Measurements from ENCODE around the gene SFXN5.

The SFXN5 gene

GRCh38 chr2:73059106-73059505, 12.4 kb downstream of the SFXN5 start:
- Histone ChIP-seq H3K9me3 (ENCODE audit: severe bottlenecking) (no peaks in the 10 kb centered on the region), H3K27me3 (ENCODE audit: insufficient read depth, poor library complexity, severe bottlenecking) (no peaks in the 10 kb centered on the region), H3K27ac (ENCODE audit: poor library complexity, severe bottlenecking) (no peak overlapping the region), H3K4me1 (ENCODE audit: insufficient read depth, poor library complexity, severe bottlenecking) (peaks cover 10% of the 10 kb centered on the region), H3K4me3 (ENCODE audit: severe bottlenecking) (no peak overlapping the region), H3K36me3 (ENCODE audit: low read depth) (peaks cover 22% of the 10 kb centered on the region)
- no peak for TF ChIP-seq CTCF (IDR thresholded peaks at IDR 0.05; ENCODE audit: poor library complexity, severe bottlenecking)
- DNase-seq (ENCODE audit: low spot score) (no peak), ATAC-seq (ENCODE audit: low read depth) (no peak)

GRCh38 chr2:73054980-73055379, 16.5 kb downstream of the SFXN5 start:
- H3K36me3 ChIP-seq (ENCODE audit: low read depth), result peaks cover 15% of the 10 kb centered on the region
- no peaks in the 10 kb centered on the region for H3K9me3 ChIP-seq (ENCODE audit: severe bottlenecking)
- no peaks in the 10 kb centered on the region for H3K4me1 ChIP-seq (ENCODE audit: insufficient read depth, poor library complexity, severe bottlenecking)
- no peaks in the 10 kb centered on the region for H3K27me3 ChIP-seq (ENCODE audit: insufficient read depth, poor library complexity, severe bottlenecking)
- ATAC-seq (ENCODE audit: low read depth) (no peak), DNase-seq (ENCODE audit: low spot score) (no peak)
- TF ChIP-seq CTCF (IDR thresholded peaks at IDR 0.05; ENCODE audit: poor library complexity, severe bottlenecking), result no peak
- H3K27ac ChIP-seq (ENCODE audit: poor library complexity, severe bottlenecking), result no peak overlapping the region
- no peak overlapping the region for H3K4me3 ChIP-seq (ENCODE audit: severe bottlenecking)

GRCh38 chr2:73053316-73054114, 18.0 kb downstream of the SFXN5 start:
- no peak for TF ChIP-seq CTCF (IDR thresholded peaks at IDR 0.05; ENCODE audit: poor library complexity, severe bottlenecking)
- no peak for ATAC-seq (ENCODE audit: low read depth)
- H3K4me3 ChIP-seq (ENCODE audit: severe bottlenecking), result no peak overlapping the region
- DNase-seq (ENCODE audit: low spot score), result no peak
- no peak overlapping the region for H3K27ac ChIP-seq (ENCODE audit: poor library complexity, severe bottlenecking)
- no peaks in the 10 kb centered on the region for H3K27me3 ChIP-seq (ENCODE audit: insufficient read depth, poor library complexity, severe bottlenecking)
- H3K4me1 ChIP-seq (ENCODE audit: insufficient read depth, poor library complexity, severe bottlenecking), result no peaks in the 10 kb centered on the region
- H3K36me3 ChIP-seq (ENCODE audit: low read depth), result peaks cover 15% of the 10 kb centered on the region
- H3K9me3 ChIP-seq (ENCODE audit: severe bottlenecking), result no peaks in the 10 kb centered on the region

GRCh38 chr2:73050121-73050545, 21.4 kb downstream of the SFXN5 start:
- no peak for DNase-seq (ENCODE audit: low spot score)
- ATAC-seq (ENCODE audit: low read depth), result no peak
- Histone ChIP-seq H3K27ac (ENCODE audit: poor library complexity, severe bottlenecking) (no peak overlapping the region), H3K36me3 (ENCODE audit: low read depth) (no peaks in the 10 kb centered on the region), H3K4me3 (ENCODE audit: severe bottlenecking) (no peak overlapping the region), H3K9me3 (ENCODE audit: severe bottlenecking) (no peaks in the 10 kb centered on the region), H3K4me1 (ENCODE audit: insufficient read depth, poor library complexity, severe bottlenecking) (no peaks in the 10 kb centered on the region), H3K27me3 (ENCODE audit: insufficient read depth, poor library complexity, severe bottlenecking) (no peaks in the 10 kb centered on the region)
- no peak for TF ChIP-seq CTCF (IDR thresholded peaks at IDR 0.05; ENCODE audit: poor library complexity, severe bottlenecking)
